GM21619 (cell line): ENCODE measurements around the gene PIAS4.

Experiments used
- ATAC-seq: cut with Tn5 transposase; IDR thresholded peaks from one replicate; pipeline ENCODE4 v1.9.1; 2021; ENCODE audit not compliant: unreplicated experiment

The PIAS4 gene

DNA sequence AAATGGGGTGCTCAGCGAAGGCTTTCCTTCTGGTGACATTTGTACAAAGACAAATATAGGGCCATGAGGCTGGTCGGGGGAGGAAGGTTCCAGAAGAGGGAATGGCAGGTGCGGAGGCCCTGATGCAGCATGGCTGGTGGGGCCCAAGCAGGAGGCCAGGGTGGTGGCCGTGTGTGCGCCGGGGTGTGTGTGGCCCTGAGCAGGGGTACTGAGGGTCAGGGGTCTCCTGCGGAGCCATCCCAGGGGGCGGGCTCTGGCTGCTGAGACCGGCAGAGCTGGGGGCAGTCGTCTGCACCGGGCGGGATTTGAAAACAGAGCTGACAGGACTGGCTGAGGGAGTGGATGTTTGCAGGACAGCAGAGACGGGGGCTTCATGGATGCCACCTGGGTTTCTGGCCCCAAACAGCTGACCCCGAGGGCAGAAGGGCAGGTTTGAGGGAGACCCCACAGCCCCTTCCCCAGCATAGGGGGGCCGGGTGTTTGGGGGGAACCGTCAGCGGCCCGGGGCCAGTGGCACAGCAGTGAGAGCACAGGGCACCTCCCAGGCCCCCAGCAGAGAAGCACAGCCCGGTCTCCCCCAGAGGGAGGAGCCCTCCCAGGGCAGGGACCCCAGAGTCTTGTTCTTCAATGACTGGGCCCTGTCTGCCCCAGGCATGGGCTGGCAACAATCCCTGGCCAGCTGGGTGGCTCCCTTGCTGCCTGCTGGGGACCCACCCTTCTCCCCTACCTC is 11.4 kb downstream of the PIAS4 start:
- ATAC-seq, result no peak

DNA sequence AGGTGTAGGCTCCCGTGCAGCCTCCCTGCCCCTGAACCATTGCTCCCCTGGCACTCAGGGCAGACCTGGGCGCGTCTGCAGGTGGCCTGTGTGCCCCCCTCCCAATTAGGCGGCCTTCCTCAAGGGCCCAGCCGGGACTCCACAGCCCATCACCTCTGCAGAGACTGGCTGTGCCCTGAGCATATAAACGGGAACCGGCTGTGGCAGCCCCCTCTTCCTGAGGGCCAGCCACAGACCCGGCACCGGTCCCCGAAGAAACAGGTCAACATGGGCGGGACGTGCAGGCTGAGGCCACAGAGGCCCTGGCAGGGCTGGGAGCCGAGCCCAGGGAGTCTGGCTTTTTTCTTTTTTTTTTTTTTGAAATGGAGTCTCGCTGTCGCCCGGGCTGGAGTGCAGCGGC is 12.0 kb downstream of the PIAS4 start:
- ATAC-seq, result no peak

DNA sequence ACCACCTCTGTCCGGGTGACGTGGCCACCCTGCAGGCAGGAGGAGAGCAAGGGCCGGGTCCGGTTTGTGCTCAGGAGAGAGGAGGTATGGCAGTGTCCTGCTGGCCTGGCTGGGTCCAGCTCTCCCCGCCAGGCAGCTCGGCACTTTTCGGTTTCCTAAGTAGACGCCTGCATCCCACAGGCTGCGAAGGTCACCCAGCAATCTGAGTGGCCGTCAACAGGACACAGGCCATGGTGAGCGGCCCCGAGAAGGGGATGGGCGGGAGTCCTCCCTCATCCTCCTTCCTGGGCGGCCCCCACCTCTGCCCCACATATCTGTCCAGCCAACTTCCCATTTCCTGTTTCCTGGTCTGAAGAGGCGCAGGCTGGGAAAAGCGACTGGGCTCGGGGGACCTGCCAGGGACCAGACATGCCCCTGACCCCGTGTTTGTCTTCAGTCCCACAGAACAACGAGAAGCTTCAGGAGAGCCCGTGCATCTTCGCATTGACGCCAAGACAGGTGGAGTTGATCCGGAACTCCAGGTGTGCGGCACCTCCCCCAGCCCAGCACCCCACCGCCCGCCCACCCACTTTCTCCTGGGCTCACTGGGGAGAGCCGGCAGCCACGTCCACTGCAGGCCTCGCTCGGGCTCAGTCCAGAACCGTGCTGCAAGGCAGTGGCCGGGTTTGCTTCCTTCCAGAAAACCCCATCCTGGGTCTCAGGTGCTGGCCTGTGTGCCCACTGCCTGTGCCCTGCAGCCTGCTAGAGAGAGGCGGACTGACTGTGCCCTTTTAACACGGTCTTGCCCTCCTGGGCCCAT is 16.3 kb downstream of the PIAS4 start:
- no peak for ATAC-seq

DNA sequence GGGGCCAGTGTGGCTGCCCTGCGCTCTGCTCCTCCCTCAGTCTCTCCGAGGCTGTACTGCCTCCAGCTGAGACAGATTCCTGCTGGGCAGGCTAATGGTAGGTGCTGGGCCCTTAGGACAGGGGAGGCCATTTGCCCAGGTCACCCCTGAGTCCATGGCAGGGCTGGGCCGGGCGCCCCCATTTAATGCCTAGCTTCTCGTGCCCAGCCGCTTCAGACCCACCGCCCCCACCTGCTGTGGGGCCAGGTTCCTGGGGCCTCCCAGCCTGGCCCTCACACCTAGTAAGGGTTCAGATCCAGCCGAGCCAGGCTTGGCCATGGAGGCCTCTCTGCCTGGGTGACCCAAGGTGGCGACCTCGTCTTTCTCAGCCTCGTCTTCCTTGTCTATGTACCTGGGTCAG is 17.8 kb downstream of the PIAS4 start:
- no peak for ATAC-seq

DNA sequence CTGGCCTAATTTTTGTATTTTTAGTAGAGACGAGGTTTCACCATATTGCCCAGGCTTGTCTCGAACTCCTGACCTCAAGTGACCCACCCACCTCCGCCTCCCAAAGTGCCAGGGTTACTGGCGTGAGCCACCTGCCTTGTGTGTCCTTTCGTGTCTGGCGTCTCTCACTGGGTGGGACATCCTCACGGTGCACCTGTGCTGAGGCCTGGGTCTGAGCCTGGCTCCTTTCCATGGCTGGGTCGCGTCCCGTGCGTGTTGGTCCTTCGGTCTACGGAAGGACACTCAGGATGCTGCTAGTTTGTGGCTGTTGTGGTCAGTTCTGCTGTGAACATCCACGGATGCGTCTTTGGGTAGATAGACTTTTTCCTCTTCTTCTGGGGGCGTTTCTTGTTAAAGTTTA is 19.6 kb downstream of the PIAS4 start:
- no peak for ATAC-seq

DNA sequence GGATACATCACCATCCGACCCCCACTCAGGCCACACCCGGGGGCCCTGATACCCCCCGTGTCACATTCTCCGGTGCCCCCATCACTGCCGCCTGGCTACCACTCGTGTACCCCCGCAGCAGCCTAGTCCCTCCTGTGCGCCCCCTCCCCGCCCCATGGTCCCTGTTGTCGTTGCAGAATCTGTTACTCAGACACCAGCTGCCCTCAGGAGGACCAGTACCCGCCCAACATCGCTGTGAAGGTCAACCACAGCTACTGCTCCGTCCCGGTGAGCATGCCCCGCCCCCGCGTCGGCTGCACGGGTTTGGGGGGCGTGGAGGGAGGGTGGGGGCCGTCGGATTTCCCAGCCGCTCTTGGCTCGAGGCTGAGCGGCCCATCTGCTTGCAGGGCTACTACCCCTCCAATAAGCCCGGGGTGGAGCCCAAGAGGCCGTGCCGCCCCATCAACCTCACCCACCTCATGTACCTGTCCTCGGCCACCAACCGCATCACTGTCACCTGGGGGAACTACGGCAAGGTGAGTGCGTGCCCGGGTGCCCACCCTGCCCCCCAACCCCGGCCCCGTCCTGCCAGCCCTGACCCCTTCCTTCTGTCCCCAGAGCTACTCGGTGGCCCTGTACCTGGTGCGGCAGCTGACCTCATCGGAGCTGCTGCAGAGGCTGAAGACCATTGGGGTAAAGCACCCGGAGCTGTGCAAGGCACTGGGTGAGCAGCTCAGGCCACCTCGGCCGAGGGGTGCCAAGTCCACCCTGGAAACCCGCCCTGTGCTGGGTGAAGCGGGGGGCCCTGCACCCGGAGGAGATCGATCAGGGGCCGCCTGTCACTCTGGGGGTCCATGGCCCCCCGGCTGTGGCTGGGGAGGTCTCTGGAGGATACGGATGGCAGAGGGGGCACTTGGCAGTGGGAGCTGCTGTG is 21.1 kb downstream of the PIAS4 start:
- no peak for ATAC-seq

DNA sequence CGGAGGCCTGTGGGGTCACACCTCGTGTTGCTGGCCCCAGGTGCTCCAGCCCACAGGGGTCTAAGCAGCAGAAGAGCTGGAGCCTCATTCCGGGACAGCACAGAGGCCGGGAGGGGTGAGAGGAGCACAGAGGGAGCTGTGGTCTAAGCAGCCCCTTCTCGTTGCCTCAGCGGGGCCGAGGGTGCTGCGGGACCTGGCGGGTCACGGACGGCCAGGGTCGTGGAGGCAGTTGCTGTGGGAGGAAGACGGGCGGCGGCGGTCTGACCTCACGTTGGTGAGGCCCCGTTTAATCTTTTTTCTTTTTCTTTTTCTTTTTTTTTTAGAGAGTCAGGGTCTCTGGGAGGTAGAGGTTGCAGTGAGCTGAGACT is 21.7 kb downstream of the PIAS4 start:
- no peak for ATAC-seq

DNA sequence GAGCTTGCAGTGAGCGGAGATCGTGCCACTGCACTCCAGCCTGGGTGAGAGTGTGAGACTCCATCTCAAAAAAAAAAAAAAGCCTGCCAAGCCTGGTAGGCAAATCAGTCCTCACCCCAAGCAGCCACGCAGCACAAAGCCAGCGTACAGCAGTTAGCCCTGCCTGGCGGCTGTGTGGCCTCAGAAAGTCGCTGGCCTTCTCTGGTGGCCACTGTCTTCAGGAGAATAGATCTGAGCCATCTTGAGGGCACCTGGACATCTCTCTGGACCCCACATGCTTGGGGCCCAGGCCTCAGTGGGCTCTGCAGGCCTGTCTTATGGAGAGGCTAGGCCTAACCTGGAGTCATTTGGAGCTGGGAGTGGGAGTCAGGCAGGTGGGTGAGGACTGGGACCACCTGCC is 23.0 kb downstream of the PIAS4 start:
- ATAC-seq, result no peak

DNA sequence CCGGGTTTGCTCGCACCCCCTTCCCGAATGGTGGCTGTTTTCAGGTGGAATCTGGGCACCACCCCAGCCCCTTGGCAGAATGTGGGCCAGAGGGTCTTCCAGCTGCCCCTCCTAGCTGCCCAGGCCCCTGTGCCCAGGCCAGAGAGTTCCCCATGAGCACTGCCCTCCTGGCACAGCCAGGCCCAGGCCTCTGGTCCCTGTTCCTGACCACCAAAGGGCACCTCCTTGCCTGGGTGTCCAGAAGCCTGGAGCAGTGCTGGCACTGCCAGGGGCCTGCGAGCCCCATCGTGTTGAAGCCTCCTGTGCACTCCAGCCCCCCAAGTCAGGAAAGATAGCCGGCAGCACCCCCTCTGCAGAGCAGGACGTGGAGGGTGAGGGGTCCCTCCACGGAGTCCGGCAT is 23.4 kb downstream of the PIAS4 start:
- no peak for ATAC-seq

DNA sequence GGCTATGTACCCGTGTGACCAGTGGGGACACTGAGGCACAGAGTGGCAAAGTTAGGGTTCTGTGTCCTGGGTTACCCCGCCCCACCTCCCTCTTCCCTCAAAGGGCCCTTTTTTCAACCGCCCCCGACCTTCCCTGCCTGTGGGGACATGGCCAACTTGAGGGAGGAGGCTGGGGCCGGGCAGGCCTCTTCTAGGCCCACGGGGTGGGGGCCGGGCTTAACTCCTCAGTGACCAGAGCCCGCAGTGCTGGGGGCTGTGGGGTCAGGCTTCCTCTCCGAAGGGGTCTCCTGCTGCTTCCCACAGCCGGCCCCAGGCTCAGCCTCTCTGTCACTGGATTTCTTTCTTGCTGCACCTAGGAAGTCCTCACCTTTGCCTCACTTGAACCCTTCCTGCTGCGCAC is 23.9 kb downstream of the PIAS4 start:
- ATAC-seq, result no peak

DNA sequence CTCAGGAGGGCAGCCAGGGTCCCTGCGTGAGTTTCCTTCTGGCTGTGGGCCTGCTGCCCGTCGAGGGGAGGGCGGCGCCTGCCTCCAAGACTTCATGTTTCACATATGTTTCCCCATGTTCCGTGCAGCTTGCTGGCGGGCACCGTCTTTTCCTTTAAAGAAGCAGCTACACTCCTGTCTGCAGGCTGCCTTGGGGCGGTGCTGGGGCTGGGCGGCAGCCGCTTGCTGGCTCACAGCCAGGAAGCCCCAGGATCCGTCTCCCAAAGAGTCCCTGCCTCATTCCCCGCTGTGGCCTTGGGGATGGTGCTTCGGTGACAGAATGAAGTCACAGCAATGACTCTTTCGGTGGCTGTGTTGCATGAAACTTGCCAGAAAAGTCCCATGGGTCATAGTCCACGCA is 24.9 kb downstream of the PIAS4 start:
- ATAC-seq, result no peak

DNA sequence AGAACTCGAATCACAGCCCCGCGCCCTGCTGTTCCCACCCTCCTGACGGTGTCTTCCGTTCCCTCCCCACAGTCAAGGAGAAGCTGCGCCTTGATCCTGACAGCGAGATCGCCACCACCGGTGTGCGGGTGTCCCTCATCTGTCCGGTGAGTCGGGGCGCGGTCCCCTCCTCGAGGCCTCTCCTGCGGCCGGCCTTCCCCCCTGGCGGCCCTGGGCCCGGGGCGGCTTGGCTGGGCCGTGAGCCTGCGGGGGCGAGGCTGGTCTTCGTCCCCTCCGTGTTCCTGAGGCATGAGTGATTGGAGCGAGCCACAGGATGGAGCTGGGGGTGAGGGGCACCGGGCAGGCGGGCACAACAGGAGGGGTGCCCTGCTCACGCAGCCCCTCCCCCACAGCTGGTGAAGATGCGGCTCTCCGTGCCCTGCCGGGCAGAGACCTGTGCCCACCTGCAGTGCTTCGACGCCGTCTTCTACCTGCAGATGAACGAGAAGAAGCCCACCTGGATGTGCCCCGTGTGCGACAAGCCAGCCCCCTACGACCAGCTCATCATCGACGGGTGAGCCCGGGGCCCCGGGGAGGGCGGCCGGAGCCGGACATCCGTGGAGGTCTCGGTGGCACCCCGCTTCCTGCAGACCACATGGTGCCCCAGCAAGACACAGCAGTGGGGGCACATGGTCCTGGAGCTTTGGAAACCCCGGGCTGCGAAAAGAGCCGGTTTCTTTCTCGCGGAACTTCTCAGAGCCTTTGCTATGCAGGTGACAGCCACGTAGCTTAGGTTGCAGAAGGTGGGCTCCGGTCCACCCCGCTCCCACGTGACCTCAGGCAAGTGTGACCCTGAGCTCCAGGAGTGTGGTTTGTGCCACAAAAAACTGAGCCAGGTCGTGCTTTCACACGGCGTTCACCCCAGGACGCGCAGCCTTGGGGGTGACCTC is 25.8 kb downstream of the PIAS4 start:
- no peak for ATAC-seq

DNA sequence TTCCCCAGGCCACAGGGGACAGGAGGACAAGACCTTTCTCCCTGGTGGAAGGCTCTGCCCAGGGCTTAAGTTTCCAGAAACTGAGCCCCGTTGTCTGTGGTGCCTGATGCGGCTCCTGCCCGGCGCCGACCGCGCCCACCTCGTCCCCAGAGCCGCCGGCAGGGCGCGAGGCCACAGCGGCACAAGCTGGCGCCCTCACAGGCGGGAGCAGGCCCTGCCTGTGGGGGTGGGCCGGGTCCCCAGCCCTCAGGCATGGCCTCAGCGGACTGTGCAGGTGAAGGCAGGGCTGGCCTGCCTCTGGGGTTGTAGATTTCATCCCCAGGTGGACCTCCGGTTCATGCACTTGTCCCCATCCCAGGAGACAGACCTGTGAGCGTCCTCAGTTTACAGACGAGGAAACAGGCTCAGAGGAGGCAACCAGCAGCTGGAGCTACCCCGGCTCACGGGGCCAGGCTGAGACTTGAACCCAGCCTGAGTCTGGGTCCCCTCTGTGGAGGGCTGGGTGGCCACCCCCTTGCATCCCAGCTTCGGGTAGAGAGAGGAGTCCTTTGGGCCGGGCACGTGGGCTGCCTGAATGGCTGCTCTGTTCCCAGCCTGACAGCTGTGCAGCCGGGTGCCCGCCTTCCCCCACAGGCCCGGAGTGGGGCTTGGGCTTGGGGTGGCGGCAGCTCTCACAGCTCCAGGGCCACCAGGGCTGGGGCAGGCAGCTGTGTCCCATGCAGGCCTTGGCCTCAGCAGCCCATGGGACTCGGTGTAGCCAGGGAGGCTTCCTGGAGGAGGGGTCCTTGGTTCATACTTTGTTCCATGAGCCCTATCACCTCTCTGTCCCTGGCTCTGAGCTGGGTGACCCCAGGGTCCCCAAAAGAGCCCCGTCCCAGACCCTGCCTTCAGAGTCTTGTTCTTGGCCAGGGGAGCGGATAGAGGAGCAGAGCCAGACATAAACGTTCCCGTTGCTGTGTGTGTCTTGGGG is 26.8 kb downstream of the PIAS4 start:
- ATAC-seq, result no peak

DNA sequence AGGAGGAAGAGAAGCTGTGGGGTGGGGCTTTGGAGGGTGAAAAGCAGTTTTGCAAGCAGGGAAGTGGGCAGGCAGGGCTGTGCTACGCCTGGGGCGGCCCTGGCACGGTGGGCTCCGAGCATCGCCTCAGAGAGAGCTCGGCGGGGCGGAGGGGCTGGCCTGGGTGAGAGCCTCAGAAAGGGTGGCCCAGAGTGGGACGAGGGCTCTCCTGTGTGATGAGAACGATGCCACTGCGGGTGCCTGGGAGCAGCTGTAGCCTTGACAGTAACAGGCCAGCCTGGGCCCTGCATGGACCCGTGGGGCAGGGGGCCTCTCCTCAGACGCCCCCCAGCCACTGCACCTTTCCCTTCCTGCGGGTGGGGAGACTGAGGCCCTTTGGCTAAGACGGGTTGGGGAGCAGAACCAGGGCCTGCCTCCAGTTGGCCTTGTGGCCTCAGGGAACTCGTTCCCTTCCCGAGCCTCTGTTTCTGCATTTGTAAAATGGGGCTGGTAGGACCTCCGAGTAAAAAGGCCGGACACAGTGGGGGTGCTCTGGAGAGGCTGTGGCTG is 27.6 kb downstream of the PIAS4 start:
- no peak for ATAC-seq

DNA sequence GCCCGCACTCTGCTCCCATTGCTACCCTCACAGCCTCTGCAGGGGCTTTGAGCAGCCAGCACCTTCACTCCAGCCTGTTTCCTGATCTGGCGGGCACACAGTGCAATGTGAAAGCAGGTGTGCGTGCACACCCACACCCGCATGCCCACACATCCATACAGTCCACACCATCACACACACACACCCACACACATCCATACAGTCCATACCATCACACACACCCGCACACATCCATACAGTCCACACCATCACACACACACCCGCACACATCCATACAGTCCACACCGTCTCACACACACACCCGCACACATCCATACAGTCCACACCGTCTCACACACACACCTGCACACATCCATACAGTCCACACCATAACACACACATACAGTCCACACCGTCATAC is 28.0 kb downstream of the PIAS4 start:
- ATAC-seq, result no peak

DNA sequence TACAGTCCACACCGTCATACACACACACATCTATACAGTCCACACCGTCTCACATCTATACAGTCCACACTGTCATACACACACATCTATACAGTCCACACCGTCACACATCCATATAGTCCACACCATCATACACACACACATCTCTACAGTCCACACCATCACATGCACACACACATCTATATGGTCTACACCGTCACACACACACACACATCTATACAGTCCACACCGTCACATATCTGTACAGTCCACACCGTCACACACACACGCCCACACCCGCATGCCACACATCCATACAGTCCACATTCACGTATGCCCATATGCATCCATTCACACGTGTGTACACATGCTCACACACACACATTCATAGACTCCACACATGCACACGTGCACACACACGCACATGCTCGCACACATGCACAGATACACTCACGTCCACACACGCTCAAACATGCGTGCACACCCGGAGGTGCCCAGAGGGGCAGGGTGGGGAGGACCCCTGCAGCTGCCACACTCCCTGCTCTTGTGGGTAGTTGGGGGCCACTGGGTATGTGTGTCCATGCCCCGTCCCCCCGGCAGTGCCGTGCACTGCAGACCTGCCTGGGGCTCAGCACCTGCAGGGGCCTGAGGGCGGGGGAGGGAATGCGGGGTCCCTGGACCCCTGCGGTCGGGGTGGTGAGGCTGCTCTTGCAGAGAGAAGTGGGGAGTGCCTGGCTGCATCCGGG is 29.2 kb downstream of the PIAS4 start:
- ATAC-seq, result no peak

DNA sequence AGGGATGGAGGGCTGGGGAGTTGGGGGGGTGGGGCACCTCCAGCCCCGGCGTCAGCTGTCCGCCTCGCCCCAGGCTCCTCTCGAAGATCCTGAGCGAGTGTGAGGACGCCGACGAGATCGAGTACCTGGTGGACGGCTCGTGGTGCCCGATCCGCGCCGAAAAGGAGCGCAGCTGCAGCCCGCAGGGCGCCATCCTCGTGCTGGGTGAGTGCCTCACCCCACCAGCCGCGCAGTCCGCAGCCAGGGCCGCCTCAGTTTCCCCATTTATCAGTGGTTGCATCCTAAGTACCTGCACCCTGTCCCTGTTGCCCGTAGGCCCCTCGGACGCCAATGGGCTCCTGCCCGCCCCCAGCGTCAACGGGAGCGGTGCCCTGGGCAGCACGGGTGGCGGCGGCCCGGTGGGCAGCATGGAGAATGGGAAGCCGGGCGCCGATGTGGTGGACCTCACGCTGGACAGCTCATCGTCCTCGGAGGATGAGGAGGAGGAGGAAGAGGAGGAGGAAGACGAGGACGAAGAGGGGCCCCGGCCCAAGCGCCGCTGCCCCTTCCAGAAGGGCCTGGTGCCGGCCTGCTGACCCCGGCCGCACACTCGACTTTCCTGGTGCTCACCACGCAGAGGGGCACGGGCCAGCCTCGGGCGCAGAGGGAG is 29.9 kb downstream of the PIAS4 start:
- no peak for ATAC-seq

DNA sequence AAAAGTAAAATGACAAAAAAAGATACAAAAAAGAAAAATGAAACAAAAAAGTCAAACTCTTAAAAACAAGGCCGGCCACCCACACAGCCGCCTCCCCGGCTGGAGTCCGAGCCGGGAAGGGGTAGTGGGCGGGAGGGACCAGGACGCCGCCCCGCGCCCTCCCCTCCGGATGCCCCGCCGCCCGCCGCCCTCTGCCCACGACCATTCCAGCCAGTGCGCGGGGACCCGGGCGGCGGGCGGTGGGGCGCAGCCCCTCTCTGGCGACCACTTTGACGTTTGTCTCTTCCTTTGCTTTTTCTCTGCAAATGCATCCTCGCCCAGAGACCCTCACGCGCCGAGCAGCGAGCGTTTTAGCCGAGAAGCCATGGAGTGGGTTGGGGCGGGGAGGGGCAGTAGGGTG is 30.5 kb downstream of the PIAS4 start:
- no peak for ATAC-seq
